Panc1 (cell line): Measurements from ENCODE around the gene MEGF6. TPM values are rescaled to one million over a fixed set of nuclear protein-coding genes. Genes with fewer than 3 reads are reported as not detected.

Experiments
- ATAC-seq: fragments of 200-7000 bp; cut with Tn5 transposase; 2 replicates; pipeline ENCODE4 v1.9.1; 2020; ENCODE audit warnings: mild to moderate bottlenecking, moderate library complexity
- BruUV-seq: library from RNA; stranded (reverse); fragments of 400-500 nt; replicated peaks from 2 replicates; lab custom pipeline; 2021; lab: Mats Ljungman, UMichigan
- CTCF ChIA-PET: fragments of 300-600 bp; sonication (Branson Sonifier 250); formaldehyde crosslinking; loops from one replicate; lab custom pipeline; 2022; ENCODE audit warnings: antibody characterized with exemption; lab: Charles Lee
- POLR2A ChIA-PET: fragments of 300-600 bp; sonication (Branson Sonifier 250); formaldehyde crosslinking; loops from one replicate; lab custom pipeline; 2022; ENCODE audit warnings: antibody characterized with exemption; lab: Charles Lee
- DNase-seq: peaks from one replicate; pipeline ENCODE4 v3.0.0-alpha.2; 2010; ENCODE audit warnings: low read depth, low spot score
- H3K27ac ChIP-seq: 2 replicates; pipeline ENCODE4 v1.5.1; 2011; ENCODE audit warnings: mild to moderate bottlenecking, low read length, inconsistent platforms
- H3K27me3 ChIP-seq: fragments of 200-500 bp; sonication (Bioruptor generic); 2 replicates; pipeline ENCODE4 v1.6.0; 2014; ENCODE audit warnings: low read length, inconsistent platforms; ENCODE audit not compliant: control insufficient read depth, insufficient read depth
- H3K36me3 ChIP-seq: fragments of 200-500 bp; sonication (Bioruptor generic); 2 replicates; pipeline ENCODE4 v1.5.1; 2014; ENCODE audit warnings: inconsistent platforms, mild to moderate bottlenecking, low read length, moderate library complexity; ENCODE audit not compliant: control insufficient read depth, insufficient read depth
- H3K4me1 ChIP-seq: 2 replicates; pipeline ENCODE4 v1.5.1; 2011; ENCODE audit warnings: inconsistent platforms, mild to moderate bottlenecking, low read length, moderate library complexity; ENCODE audit not compliant: control insufficient read depth, insufficient read depth
- H3K4me3 ChIP-seq, 2 experiments: 2 replicates each; pipeline ENCODE4 v1.5.1; 2011 to 2012; ENCODE audit warnings: low read depth in 2 of 2, low read length in 2 of 2, mild to moderate bottlenecking in 2 of 2, inconsistent platforms in 1 of 2, moderate library complexity in 1 of 2
- H3K9me3 ChIP-seq: fragments of 200-500 bp; sonication (Bioruptor generic); 2 replicates; pipeline ENCODE4 v1.5.1; 2014; ENCODE audit warnings: low read depth, mild to moderate bottlenecking, inconsistent platforms, low read length, moderate library complexity; ENCODE audit not compliant: control insufficient read depth, insufficient read depth
- CTCF ChIP-seq: fragments of 450-650 bp; IDR thresholded peaks from 2 replicates; pipeline ENCODE4 v1.5.1; 2017; ENCODE audit warnings: mild to moderate bottlenecking
- POLR2AphosphoS5 ChIP-seq: IDR thresholded peaks from 2 replicates; pipeline ENCODE4 v1.6.1; 2012; ENCODE audit warnings: mild to moderate bottlenecking, low read depth, low read length, moderate library complexity
- SIN3A ChIP-seq: IDR thresholded peaks from 2 replicates; pipeline ENCODE4 v1.6.1; 2012; ENCODE audit warnings: low read depth, mild to moderate bottlenecking, low read length, moderate library complexity, borderline replicate concordance; ENCODE audit not compliant: insufficient read depth
- TCF7L2 ChIP-seq: IDR thresholded peaks from 2 replicates; pipeline ENCODE4 v1.6.1; 2011; ENCODE audit warnings: mild to moderate bottlenecking, low read depth, low read length, inconsistent platforms
- in situ Hi-C: cut with HindIII; loops from 2 replicates; pipeline ENCODE4 v1.10.0; 2016; ENCODE audit warnings: low sequenced_read_pairs, low pct_unique_long_range_greater_than_20kb
- intact Hi-C: fragments of 100-400 bp; cut with micrococcal nuclease; formaldehyde crosslinking; loops from one replicate; pipeline ENCODE4 v1.10.0; 2022; ENCODE audit not compliant: unreplicated experiment
- total RNA-seq: library from RNA; stranded (reverse); gene quantifications from one replicate; pipeline ENCODE4 v1.2.1, GENCODE V29; 2021; ENCODE audit not compliant: unreplicated experiment
- TF ChIP-seq, protein P1 (sequence below), 2 experiments: IDR thresholded peaks; 2 replicates each; pipeline ENCODE4 v1.6.1; 2011 to 2012; ENCODE audit warnings: low read depth in 2 of 2, control low read depth in 1 of 2, low read length in 1 of 2, mild to moderate bottlenecking in 1 of 2, moderate library complexity in 1 of 2; ENCODE audit not compliant: insufficient read depth in 1 of 2

The MEGF6 gene
- total RNA-seq, 1 experiment from 2014 or later = 32.6 TPM

DNA sequence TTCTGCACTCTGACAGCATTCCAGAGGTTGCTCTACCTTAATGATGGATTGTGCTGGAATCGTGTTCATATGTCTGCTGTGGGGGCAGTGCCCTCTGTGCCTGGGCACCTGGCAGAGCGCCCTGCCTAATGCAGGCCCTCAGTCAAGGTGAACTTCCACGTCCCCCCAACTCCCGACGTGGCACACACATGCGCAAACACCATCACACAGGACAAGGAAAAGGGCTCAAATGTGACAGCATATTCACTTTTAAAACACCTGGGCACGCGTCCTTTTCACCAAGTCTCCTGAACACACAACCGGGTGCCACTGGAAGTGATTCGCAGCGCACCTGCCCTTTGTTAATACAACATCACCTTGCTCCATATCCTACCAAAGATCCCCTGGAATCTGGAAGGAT lies 25.2 kb upstream of the MEGF6 start:
- Histone ChIP-seq H3K27ac (no peak overlapping the region), H3K9me3 (no peaks in the 10 kb centered on the region), H3K36me3 (peaks cover 3% of the 10 kb centered on the region; the same call in 1 of the 2 replicates), H3K27me3 (no peaks in the 10 kb centered on the region), H3K4me1 (no peaks in the 10 kb centered on the region), H3K4me3 (no peak overlapping the region)
- CTCF ChIA-PET = no interaction called here
- intact Hi-C loops = no loop called here
- no TSS peak for BruUV-seq
- POLR2A ChIA-PET = no interaction called here
- ATAC-seq (no peak), DNase-seq (no peak)
- in situ Hi-C loops = no loop called here
- no peak for TF ChIP-seq TCF7L2
- TF ChIP-seq POLR2AphosphoS5 = no peak
- TF ChIP-seq CTCF = no peak
- TF ChIP-seq, protein P1, sequence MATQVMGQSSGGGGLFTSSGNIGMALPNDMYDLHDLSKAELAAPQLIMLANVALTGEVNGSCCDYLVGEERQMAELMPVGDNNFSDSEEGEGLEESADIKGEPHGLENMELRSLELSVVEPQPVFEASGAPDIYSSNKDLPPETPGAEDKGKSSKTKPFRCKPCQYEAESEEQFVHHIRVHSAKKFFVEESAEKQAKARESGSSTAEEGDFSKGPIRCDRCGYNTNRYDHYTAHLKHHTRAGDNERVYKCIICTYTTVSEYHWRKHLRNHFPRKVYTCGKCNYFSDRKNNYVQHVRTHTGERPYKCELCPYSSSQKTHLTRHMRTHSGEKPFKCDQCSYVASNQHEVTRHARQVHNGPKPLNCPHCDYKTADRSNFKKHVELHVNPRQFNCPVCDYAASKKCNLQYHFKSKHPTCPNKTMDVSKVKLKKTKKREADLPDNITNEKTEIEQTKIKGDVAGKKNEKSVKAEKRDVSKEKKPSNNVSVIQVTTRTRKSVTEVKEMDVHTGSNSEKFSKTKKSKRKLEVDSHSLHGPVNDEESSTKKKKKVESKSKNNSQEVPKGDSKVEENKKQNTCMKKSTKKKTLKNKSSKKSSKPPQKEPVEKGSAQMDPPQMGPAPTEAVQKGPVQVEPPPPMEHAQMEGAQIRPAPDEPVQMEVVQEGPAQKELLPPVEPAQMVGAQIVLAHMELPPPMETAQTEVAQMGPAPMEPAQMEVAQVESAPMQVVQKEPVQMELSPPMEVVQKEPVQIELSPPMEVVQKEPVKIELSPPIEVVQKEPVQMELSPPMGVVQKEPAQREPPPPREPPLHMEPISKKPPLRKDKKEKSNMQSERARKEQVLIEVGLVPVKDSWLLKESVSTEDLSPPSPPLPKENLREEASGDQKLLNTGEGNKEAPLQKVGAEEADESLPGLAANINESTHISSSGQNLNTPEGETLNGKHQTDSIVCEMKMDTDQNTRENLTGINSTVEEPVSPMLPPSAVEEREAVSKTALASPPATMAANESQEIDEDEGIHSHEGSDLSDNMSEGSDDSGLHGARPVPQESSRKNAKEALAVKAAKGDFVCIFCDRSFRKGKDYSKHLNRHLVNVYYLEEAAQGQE (IDR thresholded peaks at IDR 0.05; ENCODE audit: insufficient read depth in 1 of 2, low read depth in 2 of 2, low read length in 1 of 2) = no peak
- TF ChIP-seq SIN3A = no peak

DNA sequence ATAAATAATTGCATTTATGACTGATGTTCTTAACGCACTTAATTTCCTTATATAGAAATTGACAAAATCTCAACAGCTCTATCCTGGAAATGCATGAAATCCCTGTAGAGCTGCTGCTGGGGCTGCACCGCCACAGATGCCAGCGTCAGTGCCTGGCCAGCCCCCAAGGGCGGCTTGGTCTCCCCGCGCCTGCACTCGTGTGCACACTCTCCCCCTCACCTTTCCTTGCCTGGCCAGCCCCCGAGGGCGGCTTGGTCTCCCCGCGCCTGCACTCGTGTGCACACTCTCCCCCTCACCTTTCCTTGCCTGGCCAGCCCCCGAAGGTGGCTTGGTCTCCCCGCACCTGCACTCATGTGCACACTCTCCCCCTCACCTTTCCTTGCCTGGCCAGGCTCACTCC lies 24.8 kb upstream of the MEGF6 start:
- intact Hi-C loops = no loop called here
- ATAC-seq (no peak), DNase-seq (no peak)
- H3K27me3 ChIP-seq = no peaks in the 10 kb centered on the region
- TF ChIP-seq POLR2AphosphoS5 (no peak), CTCF (no peak), SIN3A (no peak), TCF7L2 (no peak)
- TF ChIP-seq, protein P1 (IDR thresholded peaks at IDR 0.05; ENCODE audit: insufficient read depth in 1 of 2, low read depth in 2 of 2, low read length in 1 of 2) = no peak
- no peak overlapping the region for H3K4me3 ChIP-seq
- H3K4me1 ChIP-seq = no peaks in the 10 kb centered on the region
- in situ Hi-C loops = no loop called here
- H3K36me3 ChIP-seq = peaks cover 3% of the 10 kb centered on the region; the same call in 1 of the 2 replicates
- ChIA-PET POLR2A (no interaction called here), CTCF (no interaction called here)
- H3K9me3 ChIP-seq = no peaks in the 10 kb centered on the region
- BruUV-seq = no TSS peak
- H3K27ac ChIP-seq = no peak overlapping the region
